Mesendoderm (in vitro differentiated cells): ENCODE measurements around the gene TUBG2.

Source experiments
- DNase-seq: peaks from one replicate; pipeline ENCODE4 v3.0.0; 2013
- H2AK5ac ChIP-seq: 2 replicates; pipeline ENCODE4 v1.6.1; 2013; ENCODE audit warnings: low read length, inconsistent platforms
- H2BK120ac ChIP-seq: 2 replicates; pipeline ENCODE4 v1.6.1; 2013; ENCODE audit warnings: low read depth, mild to moderate bottlenecking, low read length, moderate library complexity, mixed read lengths
- H2BK15ac ChIP-seq: replicated peaks from 2 replicates; pipeline ENCODE4 v1.6.1; 2013; ENCODE audit warnings: low read depth, mild to moderate bottlenecking, moderate library complexity
- H2BK5ac ChIP-seq: 2 replicates; pipeline ENCODE4 v1.6.1; 2013; ENCODE audit warnings: low read length, inconsistent platforms
- H3K18ac ChIP-seq: 2 replicates; pipeline ENCODE4 v1.6.1; 2013; ENCODE audit warnings: mild to moderate bottlenecking, low read length, mixed read lengths
- H3K23ac ChIP-seq: one replicate; pipeline ENCODE4 v1.6.1; 2013; ENCODE audit warnings: low read length
- H3K27ac ChIP-seq: 2 replicates; pipeline ENCODE4 v1.5.1; 2013; ENCODE audit warnings: low read depth, mild to moderate bottlenecking, inconsistent platforms, low read length, moderate library complexity
- H3K27me3 ChIP-seq: 2 replicates; pipeline ENCODE4 v1.6.1; 2013; ENCODE audit warnings: low read length, control low read depth, mild to moderate bottlenecking, inconsistent platforms; ENCODE audit not compliant: insufficient read depth, poor library complexity
- H3K36me3 ChIP-seq: 2 replicates; pipeline ENCODE4 v1.6.1; 2013; ENCODE audit warnings: low read length, inconsistent platforms; ENCODE audit not compliant: control insufficient read depth, insufficient read depth
- H3K4ac ChIP-seq: one replicate; pipeline ENCODE4 v1.6.1; 2013; ENCODE audit warnings: low read depth, mild to moderate bottlenecking, low read length, moderate library complexity
- H3K4me1 ChIP-seq: 2 replicates; pipeline ENCODE4 v1.6.1; 2013; ENCODE audit warnings: low read depth, low read length, inconsistent platforms; ENCODE audit not compliant: control insufficient read depth
- H3K4me2 ChIP-seq: 2 replicates; pipeline ENCODE4 v1.6.1; 2013; ENCODE audit warnings: low read length
- H3K4me3 ChIP-seq: 2 replicates; pipeline ENCODE4 v1.5.1; 2013; ENCODE audit warnings: mild to moderate bottlenecking, low read length
- H3K56ac ChIP-seq: one replicate; pipeline ENCODE4 v1.6.1; 2013; ENCODE audit warnings: low read length
- H3K79me1 ChIP-seq: 2 replicates; pipeline ENCODE4 v1.6.1; 2013; ENCODE audit warnings: low read length, inconsistent platforms
- H3K79me2 ChIP-seq: 2 replicates; pipeline ENCODE4 v1.6.1; 2013; ENCODE audit warnings: mild to moderate bottlenecking, low read length; ENCODE audit not compliant: control insufficient read depth, insufficient read depth
- H3K9ac ChIP-seq: 2 replicates; pipeline ENCODE4 v1.6.1; 2013; ENCODE audit warnings: low read length, inconsistent platforms
- H4K5ac ChIP-seq: one replicate; pipeline ENCODE4 v1.6.1; 2013; ENCODE audit warnings: low read length
- H4K8ac ChIP-seq: one replicate; pipeline ENCODE4 v1.6.1; 2013; ENCODE audit warnings: low read depth, mild to moderate bottlenecking, control low read depth, low read length, moderate library complexity
- WGBS: extraction: QIAGEN DNeasy Blood & Tissue Kit; methylation state at CpG from one replicate; pipeline ENCODE4 v1.1.7; 2013; ENCODE audit warnings: low lambda C conversion rate, missing lambda C conversion rate; ENCODE audit not compliant: insufficient coverage; ENCODE audit errors: extremely low coverage; 5-methylcytosine and 5-hydroxymethylcytosine counted together

TUBG2 gene

GRCh38 chr17:42629411-42630009, 29.6 kb upstream of the TUBG2 start:
- no peak overlapping the region for H3K23ac ChIP-seq
- H3K4me1 ChIP-seq: no peaks in the 10 kb centered on the region
- DNase-seq: no peak
- H3K27me3 ChIP-seq: no peaks in the 10 kb centered on the region
- no peak overlapping the region for H3K18ac ChIP-seq
- H2BK120ac ChIP-seq: no peak overlapping the region
- H3K4me3 ChIP-seq: no peak overlapping the region
- no peak overlapping the region for H4K5ac ChIP-seq
- no peaks in the 10 kb centered on the region for H3K79me2 ChIP-seq
- no peak overlapping the region for H2AK5ac ChIP-seq
- no peaks in the 10 kb centered on the region for H3K36me3 ChIP-seq
- no peak overlapping the region for H3K9ac ChIP-seq
- H3K56ac ChIP-seq: no peak overlapping the region
- H3K4ac ChIP-seq: no peak overlapping the region
- no peaks in the 10 kb centered on the region for H3K79me1 ChIP-seq
- no peak overlapping the region for H2BK15ac ChIP-seq
- no peak overlapping the region for H2BK5ac ChIP-seq
- no CpG with 5 or more reads among the region's 3 CpGs for WGBS
- no peak overlapping the region for H3K4me2 ChIP-seq
- H4K8ac ChIP-seq: no peak overlapping the region
- no peak overlapping the region for H3K27ac ChIP-seq

DNA sequence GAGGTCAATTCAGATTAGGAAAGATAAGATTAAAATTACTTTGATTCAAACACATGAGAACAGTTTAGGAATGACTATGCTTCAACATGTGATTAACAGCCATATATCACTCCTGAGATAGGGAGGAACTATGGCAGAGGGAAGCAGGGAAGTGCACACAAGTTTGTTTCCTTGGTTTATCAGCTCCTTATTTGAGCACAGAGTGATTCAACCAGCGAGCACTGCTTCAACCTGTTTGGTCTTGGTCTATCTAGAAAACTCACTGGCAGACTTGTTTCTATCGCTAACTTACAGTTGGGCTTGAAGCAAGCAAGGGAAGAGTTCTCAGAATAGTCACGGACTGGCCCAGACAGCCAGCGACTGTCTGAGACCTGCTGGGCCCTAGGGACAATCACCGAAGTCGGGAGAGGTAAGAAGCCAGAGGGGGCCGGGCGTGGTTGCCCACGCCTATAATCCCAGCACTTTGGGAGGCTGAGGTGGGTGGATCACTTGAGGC, 26.1 kb upstream of the TUBG2 start:
- Histone ChIP-seq H3K36me3 (no peaks in the 10 kb centered on the region), H2BK15ac (no peak overlapping the region), H2BK5ac (no peak overlapping the region), H3K4me3 (no peak overlapping the region), H3K4me1 (no peaks in the 10 kb centered on the region), H3K23ac (no peak overlapping the region), H3K4me2 (no peak overlapping the region), H3K27ac (no peak overlapping the region), H2BK120ac (no peak overlapping the region), H3K79me1 (no peaks in the 10 kb centered on the region), H3K4ac (no peak overlapping the region), H3K56ac (no peak overlapping the region), H3K18ac (no peak overlapping the region), H2AK5ac (no peak overlapping the region), H4K5ac (no peak overlapping the region), H3K27me3 (no peaks in the 10 kb centered on the region), H4K8ac (no peak overlapping the region), H3K9ac (no peak overlapping the region), H3K79me2 (no peaks in the 10 kb centered on the region)
- WGBS: no CpG with 5 or more reads among the region's 9 CpGs
- DNase-seq: no peak

DNA sequence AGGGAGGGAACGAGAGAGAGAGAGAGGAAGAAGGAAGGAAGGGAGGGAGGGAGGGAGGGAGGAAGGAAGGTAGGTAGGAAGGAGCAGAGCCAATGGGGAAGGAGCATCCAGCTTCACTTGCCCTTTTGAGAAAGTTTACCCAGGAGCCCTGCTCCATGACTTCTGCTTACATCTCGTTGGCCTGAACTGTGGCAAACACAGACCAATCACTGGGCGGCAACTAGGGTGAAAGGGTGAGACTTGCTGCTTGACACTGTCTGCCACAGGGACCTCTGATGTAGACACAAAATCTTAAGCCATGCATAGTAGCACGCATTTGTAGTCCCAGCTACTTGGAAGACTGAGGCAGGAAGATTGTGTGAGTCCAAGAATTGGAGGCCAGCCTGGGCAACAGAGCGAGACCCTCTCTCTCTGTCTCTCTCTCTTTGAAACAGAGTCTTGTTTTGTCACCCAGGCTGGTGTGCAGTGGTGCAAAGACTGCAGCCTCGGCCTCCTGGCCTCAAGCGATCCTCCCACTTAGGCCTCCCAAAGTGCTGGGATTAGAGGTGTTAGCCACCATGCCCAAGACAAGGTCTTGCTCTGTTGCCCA, 19.5 kb upstream of the TUBG2 start:
- Histone ChIP-seq H3K27ac (no peak overlapping the region), H4K5ac (no peak overlapping the region), H3K23ac (no peak overlapping the region), H2BK5ac (no peak overlapping the region), H3K27me3 (no peaks in the 10 kb centered on the region), H2BK120ac (no peak overlapping the region), H3K9ac (no peak overlapping the region), H3K79me2 (no peaks in the 10 kb centered on the region), H2AK5ac (no peak overlapping the region), H3K4me2 (no peak overlapping the region), H2BK15ac (no peak overlapping the region), H3K56ac (no peak overlapping the region), H4K8ac (no peak overlapping the region), H3K36me3 (no peaks in the 10 kb centered on the region), H3K4me3 (no peak overlapping the region), H3K4ac (no peak overlapping the region), H3K4me1 (no peaks in the 10 kb centered on the region), H3K18ac (no peak overlapping the region), H3K79me1 (no peaks in the 10 kb centered on the region)
- DNase-seq: no peak
- no CpG with 5 or more reads among the region's 7 CpGs for WGBS

GRCh38 chr17:42640121-42640520, 19.0 kb upstream of the TUBG2 start:
- no CpG with 5 or more reads among the region's 4 CpGs for WGBS
- Histone ChIP-seq H2BK5ac (no peak overlapping the region), H3K27ac (no peak overlapping the region), H3K18ac (no peak overlapping the region), H3K4me2 (no peak overlapping the region), H4K5ac (no peak overlapping the region), H3K79me2 (no peaks in the 10 kb centered on the region), H3K4me1 (no peaks in the 10 kb centered on the region), H3K36me3 (no peaks in the 10 kb centered on the region), H3K9ac (no peak overlapping the region), H3K4me3 (no peak overlapping the region), H3K56ac (no peak overlapping the region), H2AK5ac (no peak overlapping the region), H2BK15ac (no peak overlapping the region), H3K27me3 (no peaks in the 10 kb centered on the region), H3K79me1 (no peaks in the 10 kb centered on the region), H3K23ac (no peak overlapping the region), H3K4ac (no peak overlapping the region), H2BK120ac (no peak overlapping the region), H4K8ac (no peak overlapping the region)
- no peak for DNase-seq

GRCh38 chr17:42642336-42642735, 16.7 kb upstream of the TUBG2 start:
- Histone ChIP-seq H2BK15ac (no peak overlapping the region), H3K4me3 (no peak overlapping the region), H4K8ac (no peak overlapping the region), H3K56ac (no peak overlapping the region), H2BK5ac (no peak overlapping the region), H3K4me1 (no peaks in the 10 kb centered on the region), H3K23ac (no peak overlapping the region), H3K36me3 (no peaks in the 10 kb centered on the region), H4K5ac (no peak overlapping the region), H3K79me2 (no peaks in the 10 kb centered on the region), H3K27me3 (no peaks in the 10 kb centered on the region), H2BK120ac (no peak overlapping the region), H3K4me2 (no peak overlapping the region), H3K79me1 (no peaks in the 10 kb centered on the region), H3K4ac (no peak overlapping the region), H3K27ac (no peak overlapping the region), H3K9ac (no peak overlapping the region), H3K18ac (no peak overlapping the region), H2AK5ac (no peak overlapping the region)
- DNase-seq: no peak
- no CpG with 5 or more reads among the region's 2 CpGs for WGBS

DNA sequence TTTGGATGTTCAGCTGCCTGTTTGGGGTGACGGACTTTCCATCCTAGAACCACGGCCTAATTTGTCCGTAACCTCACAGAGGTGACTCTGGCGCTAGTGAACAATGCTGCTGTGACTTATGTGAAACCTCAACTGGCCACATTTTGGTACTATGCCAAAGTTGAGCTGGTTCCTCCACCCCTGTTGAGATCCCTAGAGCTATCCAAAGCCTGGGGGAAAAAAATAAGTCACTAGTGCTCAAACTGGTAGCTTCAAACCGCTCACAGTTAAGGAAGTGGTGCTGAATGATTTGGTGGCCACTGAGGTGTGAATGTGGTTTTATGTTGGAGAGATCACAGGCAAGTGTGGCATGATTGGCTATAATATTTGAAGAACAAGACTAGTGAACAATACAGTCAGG, 11.3 kb upstream of the TUBG2 start:
- Histone ChIP-seq H2BK120ac (no peak overlapping the region), H3K79me2 (no peaks in the 10 kb centered on the region), H3K4me2 (no peak overlapping the region), H4K8ac (no peak overlapping the region), H2BK15ac (no peak overlapping the region), H3K79me1 (no peaks in the 10 kb centered on the region), H2AK5ac (no peak overlapping the region), H3K23ac (no peak overlapping the region), H3K9ac (no peak overlapping the region), H3K27ac (no peak overlapping the region), H2BK5ac (no peak overlapping the region), H3K56ac (no peak overlapping the region), H3K27me3 (no peaks in the 10 kb centered on the region), H3K4ac (no peak overlapping the region), H3K4me1 (no peaks in the 10 kb centered on the region), H3K36me3 (no peaks in the 10 kb centered on the region), H3K18ac (no peak overlapping the region), H3K4me3 (no peak overlapping the region), H4K5ac (no peak overlapping the region)
- DNase-seq: no peak
- no CpG with 5 or more reads among the region's 5 CpGs for WGBS
